ENCODE measurements around the gene GAL3ST1. TPM values are rescaled to one million over a fixed set of nuclear protein-coding genes. Genes with fewer than 3 reads are reported as not detected.
A peak's percentile ranks its signal among the peaks of the same experiment; 100 is the strongest.

Gene GAL3ST1
- total RNA-seq, 1 donor: not detected

DNA sequence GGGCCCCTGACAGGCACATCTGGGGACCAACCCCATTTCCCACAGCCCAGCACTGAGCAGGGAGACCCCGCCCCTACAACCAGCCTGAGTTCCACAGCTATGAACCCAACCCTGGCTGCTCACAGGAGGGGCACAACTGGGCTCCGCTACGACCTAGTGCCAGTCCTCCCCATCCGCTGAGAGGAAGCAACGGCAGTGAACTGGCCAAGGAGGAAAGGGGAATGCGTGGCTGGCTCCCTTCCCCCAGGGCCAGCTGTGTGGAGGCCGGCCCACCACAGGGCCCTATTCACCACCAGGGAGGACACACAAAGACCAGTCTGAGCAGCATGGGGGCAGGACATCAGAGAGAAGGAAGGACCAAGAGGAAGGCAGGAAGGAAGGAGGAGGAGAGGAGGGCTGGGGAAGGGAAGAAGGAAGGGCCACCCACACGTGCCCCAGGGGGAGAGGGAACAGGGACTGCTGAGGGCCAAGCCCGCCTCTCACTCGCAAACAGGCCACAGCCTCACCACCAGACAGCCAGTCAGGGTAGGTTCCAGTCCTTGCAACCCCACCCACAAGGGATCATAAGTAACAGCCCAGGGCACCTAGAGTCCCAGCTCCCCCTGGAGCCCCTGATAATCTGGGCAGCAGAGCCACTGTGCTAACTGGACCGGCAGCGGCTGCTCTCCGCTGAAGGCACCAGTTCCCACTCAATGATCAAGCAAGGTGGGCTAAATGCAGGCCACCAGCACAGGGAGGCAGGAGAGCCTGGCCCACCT, 8.5 kb upstream of the GAL3ST1 start:
- no peak overlapping the region for H3K4me3 ChIP-seq (ENCODE audit: low read depth, low read length)
- no peak for DNase-seq (ENCODE audit: low read depth)
- TF ChIP-seq, protein P1, sequence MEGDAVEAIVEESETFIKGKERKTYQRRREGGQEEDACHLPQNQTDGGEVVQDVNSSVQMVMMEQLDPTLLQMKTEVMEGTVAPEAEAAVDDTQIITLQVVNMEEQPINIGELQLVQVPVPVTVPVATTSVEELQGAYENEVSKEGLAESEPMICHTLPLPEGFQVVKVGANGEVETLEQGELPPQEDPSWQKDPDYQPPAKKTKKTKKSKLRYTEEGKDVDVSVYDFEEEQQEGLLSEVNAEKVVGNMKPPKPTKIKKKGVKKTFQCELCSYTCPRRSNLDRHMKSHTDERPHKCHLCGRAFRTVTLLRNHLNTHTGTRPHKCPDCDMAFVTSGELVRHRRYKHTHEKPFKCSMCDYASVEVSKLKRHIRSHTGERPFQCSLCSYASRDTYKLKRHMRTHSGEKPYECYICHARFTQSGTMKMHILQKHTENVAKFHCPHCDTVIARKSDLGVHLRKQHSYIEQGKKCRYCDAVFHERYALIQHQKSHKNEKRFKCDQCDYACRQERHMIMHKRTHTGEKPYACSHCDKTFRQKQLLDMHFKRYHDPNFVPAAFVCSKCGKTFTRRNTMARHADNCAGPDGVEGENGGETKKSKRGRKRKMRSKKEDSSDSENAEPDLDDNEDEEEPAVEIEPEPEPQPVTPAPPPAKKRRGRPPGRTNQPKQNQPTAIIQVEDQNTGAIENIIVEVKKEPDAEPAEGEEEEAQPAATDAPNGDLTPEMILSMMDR (IDR thresholded peaks at IDR 0.05; ENCODE audit: insufficient read depth, low read length): no peak

DNA sequence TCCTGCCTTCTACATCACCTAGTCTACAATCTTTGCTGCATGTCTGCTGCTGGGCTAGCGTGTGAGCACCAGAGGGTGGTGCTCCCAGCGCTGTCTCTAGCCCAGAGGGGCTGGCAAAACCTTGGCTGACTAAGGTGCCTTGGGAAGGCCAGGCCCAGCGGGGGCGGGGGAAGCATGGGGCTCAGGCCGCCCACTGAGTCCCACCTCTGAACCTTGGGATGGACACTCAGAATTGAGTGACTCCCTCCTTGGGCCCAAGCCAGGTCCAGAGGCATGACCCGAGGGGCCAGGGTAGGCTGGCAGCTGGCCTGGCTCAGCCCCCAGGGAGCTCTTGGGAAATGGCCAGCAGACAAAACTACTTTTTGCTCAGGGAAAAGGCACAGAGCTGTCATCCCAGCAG, 7.6 kb upstream of the GAL3ST1 start:
- TF ChIP-seq, protein P1 (IDR thresholded peaks at IDR 0.05; ENCODE audit: insufficient read depth, low read length): no peak
- DNase-seq (ENCODE audit: low read depth): no peak
- H3K4me3 ChIP-seq (ENCODE audit: low read depth, low read length): no peak overlapping the region

DNA sequence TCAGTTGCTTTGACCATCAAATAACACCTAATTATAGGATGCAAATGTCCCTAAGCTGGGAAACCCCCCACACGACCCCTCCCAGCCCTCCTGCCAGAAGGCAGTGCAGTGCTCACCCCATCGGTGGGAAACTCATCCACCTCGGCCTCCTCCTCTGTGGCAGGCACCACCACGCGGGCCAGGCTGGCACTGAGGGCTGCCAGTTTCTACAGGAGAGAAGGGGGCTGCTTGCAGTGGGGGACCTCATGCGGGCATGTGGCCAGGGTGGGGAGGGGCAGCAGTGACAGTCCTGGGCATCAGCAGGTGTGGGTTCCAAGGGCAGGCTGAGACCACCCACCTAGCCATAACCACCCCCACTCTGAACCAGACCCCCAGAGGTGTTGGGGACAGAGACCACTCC, 6.4 kb upstream of the GAL3ST1 start:
- TF ChIP-seq, protein P1 (IDR thresholded peaks at IDR 0.05; ENCODE audit: insufficient read depth, low read length): no peak
- no peak for DNase-seq (ENCODE audit: low read depth)
- H3K4me3 ChIP-seq (ENCODE audit: low read depth, low read length): no peak overlapping the region

DNA sequence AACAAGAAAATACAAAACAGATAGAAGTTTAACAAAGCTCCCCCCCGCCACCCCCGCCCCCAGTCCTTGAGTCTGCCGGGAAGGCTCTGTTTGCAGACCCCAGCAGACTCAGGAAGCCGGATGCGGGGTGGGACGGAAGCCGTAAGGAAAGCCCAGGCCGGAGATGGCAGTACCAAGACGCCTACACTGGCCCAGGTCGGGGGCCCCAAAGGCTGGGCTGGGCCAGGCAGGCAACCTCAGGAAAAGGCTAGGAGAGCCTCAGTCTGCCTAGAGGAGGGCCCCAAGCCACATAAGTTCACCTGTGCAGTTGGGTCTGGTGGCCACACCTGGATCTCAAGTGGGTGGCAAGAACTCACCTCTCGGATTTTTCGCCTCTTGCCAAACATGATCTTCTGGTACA, 4.0 kb upstream of the GAL3ST1 start:
- no peak for DNase-seq (ENCODE audit: low read depth)
- TF ChIP-seq, protein P1 (IDR thresholded peaks at IDR 0.05; ENCODE audit: insufficient read depth, low read length): no peak
- no peak overlapping the region for H3K4me3 ChIP-seq (ENCODE audit: low read depth, low read length)

DNA sequence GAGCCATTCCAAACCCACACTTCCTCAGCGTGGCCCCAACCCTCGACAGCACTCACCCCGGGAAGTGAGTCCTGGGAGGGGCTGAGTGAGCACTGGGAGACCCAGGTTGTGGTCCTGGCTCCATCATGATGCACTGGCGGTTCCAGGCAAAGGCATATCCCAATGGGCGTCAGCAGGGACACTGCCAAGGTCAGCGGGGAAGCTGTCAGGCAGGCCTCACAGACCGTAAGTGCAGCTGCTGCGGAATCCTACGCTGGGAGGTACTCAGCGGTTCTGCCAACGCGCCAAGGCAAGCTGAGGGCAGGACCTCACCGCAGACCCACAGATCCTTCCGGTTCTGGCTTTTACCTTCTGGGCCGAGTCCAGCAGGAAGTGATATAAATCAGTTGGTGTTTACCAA, 1.4 kb upstream of the GAL3ST1 start:
- no peak overlapping the region for H3K4me3 ChIP-seq (ENCODE audit: low read depth, low read length)
- DNase-seq (ENCODE audit: low read depth): no peak
- TF ChIP-seq, protein P1 (IDR thresholded peaks at IDR 0.05; ENCODE audit: insufficient read depth, low read length): no peak

- no peak overlapping the region for H3K4me3 ChIP-seq (ENCODE audit: low read depth, low read length)
- DNase-seq (ENCODE audit: low read depth): peak; percentile 72
- TF ChIP-seq, protein P1 (IDR thresholded peaks at IDR 0.05; ENCODE audit: insufficient read depth, low read length): no peak
Measured at GRCh38 chr22:30574997-30575671, 669 bp upstream of the GAL3ST1 start.

Data from fibroblast of the aortic adventitia (primary cell).